ENCODE measurements around the gene NDOR1.

NDOR1 gene

GRCh38 chr9:137198902-137199283 lies 6.6 kb upstream of the NDOR1 start:
- DNase-seq (ENCODE audit: low spot score), result no peak

GRCh38 chr9:137199411-137200121 lies 5.9 kb upstream of the NDOR1 start:
- DNase-seq (ENCODE audit: low spot score), result no peak

DNA sequence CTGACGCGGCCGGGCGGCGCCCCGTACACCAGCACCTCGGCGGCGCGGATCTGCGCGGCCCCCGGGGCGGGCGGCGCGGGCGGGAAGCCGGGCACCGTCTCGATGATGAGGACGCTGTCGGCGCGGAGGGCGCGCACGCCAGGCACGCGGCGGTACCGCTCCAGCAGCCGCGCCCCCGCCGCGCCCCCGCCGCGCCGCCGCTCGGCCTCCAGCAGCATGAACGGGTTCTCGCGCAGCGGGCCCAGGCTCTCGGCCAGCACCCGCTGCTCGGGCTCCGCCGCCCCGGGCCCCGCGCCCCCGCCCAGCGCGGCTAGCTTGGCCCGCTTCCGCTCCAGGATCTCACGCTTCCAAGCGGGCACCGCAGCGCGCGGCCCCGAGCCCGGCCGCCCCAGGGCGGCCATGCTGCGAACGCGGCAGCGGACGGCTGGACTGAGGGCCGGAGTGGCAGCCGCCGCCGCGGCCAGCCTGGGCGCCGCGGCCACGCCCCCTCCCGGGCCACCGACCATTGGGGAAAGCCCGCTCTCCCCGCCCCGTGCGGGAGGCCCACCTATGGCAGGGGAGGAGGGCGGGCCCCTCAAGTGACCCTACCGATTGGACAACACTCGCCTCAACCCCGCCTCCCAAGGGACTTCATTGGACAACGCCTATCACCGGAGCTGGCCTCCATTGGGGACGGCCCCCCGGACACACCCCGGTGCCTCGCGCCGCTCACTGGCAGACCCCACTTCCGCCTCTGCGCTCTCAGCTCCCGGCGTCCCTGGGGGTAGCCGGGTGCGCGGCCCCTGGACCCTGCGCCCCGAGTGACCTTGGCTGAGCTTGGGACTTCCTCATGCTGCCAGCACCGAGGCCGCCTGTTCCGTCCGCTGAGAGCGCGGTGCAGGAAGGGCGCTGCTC lies 4.9 kb upstream of the NDOR1 start, which contains the start of gene TPRN:
TSS of gene TPRN (minus strand) at position 431 of the 894 bp plus-strand sequence. CDS start at position 401, 30 bp downstream.
- DNase-seq (ENCODE audit: low spot score), result peak; percentile 99

- DNase-seq (ENCODE audit: low spot score), result no peak
Measured at GRCh38 chr9:137201205-137201868, 4.2 kb upstream of the NDOR1 start.

DNA sequence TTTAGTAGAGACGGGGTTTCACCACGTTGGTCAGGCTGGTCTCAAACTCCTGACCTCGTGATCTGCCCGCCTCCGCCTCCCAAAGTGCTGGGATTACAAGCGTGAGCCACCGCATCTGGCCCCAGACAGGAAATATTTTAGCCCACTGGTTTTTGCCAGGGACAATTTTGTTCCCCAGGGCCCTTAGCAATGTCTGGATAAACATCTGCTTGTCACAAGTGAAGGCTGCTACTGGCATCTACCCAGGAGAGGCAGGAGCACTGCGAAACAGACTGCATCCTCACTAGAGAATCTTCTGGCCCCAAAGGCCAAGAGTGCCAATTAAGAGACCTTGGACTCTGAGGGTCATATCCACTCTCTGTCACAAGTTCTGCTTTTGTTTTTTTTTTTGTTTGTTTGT lies 2.5 kb upstream of the NDOR1 start:
- no peak for DNase-seq (ENCODE audit: low spot score)

GRCh38 chr9:137204731-137205125 lies 772 bp upstream of the NDOR1 start:
- DNase-seq (ENCODE audit: low spot score), result no peak

DNA sequence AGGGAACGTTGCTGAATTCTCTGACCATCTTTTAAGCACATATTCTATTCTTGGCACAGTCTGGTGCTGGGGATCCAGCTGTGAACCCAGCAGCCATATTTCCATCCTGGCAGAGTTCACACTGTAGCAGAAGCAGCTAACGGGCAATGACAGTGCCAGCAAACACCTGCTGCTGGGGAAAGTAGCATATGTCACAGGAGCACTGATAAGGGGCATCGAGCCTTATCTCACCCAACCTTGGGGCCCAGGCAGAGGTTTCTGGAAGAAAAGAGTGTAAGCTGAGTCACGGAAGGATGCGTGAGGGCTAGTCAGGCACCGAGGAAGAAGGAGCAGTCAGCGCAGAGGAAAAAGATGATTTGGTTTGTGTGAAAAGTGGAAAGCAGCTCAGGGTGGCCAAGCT lies 1.1 kb downstream of the NDOR1 start:
- DNase-seq (ENCODE audit: low spot score), result no peak

DNA sequence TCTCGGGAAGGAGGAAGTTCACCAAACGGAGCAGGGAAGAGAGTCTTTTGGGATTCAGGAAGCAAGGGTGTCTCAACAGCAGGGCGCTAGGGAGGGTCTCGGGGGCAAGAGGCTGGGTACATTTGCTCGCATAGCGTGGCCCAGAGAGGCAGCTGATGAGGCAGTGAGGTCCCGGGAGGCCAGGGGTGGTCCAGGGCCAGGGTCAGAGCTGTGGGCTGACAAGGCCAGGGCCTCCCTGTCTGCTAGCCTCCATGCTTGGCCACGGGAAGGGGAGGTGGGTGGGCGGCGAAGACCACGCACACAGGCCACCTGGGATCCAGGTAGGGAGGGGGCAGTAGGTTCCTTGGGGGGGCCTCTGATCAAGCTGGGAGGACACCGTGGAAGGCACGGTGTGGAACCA lies 6.0 kb downstream of the NDOR1 start:
- no peak for DNase-seq (ENCODE audit: low spot score)

- DNase-seq (ENCODE audit: low spot score), result no peak
Measured at GRCh38 chr9:137212520-137212919, 7.0 kb downstream of the NDOR1 start.

DNA sequence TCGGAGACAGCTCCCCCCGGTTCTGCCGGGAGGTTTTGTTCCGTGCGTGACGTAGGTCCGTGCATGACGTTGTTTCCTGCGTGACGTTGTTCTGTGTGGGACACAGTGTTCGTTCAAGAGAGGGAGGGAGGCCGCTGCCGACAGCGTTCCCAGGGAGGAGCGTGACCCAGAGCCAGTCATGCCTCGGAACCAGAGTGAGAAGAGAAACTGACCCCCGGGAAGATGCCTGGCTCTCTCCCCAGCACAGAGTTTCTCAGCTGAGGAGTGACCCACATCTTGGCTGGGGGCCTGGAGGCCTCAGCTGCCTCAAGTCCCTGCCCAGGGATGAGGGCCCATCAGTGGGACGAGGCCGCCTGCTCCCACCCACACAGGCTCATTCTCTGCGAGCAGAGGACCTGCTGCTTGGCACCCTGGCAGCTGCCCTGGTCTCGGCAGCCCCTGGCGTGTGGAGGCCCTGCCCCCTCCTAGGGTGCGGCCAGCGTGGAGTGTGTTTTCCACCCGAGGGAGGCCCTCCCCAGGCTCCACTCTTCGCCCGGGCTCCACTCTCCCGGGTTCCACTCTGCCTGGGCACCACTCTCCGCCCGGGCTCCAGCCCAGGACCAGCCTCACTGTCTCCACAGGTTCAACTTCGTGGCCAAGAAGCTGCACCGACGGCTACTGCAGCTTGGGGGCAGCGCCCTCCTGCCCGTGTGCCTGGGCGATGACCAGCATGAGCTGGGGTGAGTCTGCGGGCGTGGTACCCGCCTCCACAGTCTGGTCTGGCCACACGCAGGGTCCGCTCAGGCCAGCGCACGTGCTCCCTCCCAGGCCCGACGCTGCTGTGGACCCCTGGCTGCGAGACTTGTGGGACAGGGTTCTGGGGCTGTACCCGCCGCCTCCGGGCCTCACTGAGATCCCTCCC lies 7.9 kb downstream of the NDOR1 start:
- no peak for DNase-seq (ENCODE audit: low spot score)

GRCh38 chr9:137214620-137215019 lies 9.1 kb downstream of the NDOR1 start:
- DNase-seq (ENCODE audit: low spot score), result no peak

GRCh38 chr9:137215196-137215986 lies 9.9 kb downstream of the NDOR1 start:
- DNase-seq (ENCODE audit: low spot score), result no peak

- DNase-seq (ENCODE audit: low spot score), result no peak
Measured at GRCh38 chr9:137216188-137216965, 10.9 kb downstream of the NDOR1 start.

- DNase-seq (ENCODE audit: low spot score), result no peak
Measured at GRCh38 chr9:137217276-137218211, 12.0 kb downstream of the NDOR1 start.

- no peak for DNase-seq (ENCODE audit: low spot score)
Measured at GRCh38 chr9:137218212-137218753, 12.8 kb downstream of the NDOR1 start.

DNA sequence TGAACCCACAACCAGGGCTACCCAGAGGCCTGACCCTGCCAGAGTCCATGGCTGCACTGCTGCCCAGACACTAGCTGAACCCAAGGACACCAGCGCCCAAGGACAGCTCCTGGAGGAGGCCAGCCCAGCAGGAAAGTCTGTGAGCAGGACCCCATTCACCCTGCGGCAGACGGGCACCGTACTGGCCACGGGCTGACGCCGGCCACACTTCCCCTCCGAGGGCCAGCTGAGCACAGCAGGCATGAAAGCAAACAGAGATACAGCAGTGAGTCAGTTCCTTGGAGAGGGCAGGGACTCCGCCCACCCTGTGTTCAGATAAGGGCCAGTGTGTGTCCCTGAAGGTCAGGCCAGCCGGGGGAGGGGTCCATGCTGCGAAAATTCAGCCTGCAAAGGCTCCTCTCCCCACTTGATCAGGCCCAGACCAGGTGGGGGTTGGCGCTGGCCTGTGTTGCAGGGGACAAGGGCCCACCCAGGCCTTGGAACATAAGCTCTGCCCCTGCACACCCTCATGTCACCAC lies 13.3 kb downstream of the NDOR1 start:
- DNase-seq (ENCODE audit: low spot score), result no peak

DNA sequence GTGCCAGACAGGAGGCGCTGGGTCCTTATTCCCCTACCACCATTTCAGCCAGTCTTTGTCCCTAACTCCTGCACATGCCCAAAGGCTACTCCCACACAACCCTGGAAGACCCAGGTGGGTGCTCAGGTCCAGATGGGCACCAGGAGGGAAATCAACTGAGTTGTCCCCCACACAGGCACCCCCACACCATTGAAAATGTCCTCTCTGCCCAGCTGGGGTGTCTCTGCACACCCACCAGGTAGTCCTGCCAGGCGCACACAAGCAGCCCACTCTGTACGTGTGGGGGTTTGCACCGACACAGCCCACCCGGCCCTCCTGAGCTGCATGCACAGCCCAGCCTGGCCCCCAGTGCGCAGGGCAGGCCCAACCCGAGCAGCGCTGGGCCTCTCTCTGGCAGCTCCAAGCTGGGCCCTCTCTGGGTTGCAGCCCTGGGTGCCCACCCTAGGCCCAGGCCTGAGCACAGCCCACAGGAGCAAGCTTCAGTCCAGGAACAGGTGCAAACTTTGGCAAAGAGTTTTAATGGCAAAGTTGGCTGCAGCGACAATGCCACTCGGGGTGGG lies 14.3 kb downstream of the NDOR1 start:
- DNase-seq (ENCODE audit: low spot score), result no peak
